Panc1 (cell line): ENCODE measurements around the gene RANBP17. TPM values are rescaled to one million over a fixed set of nuclear protein-coding genes. Genes with fewer than 3 reads are reported as not detected.

Experiments
- ATAC-seq: fragments of 200-7000 bp; cut with Tn5 transposase; 2 replicates; pipeline ENCODE4 v1.9.1; 2020; ENCODE audit warnings: mild to moderate bottlenecking, moderate library complexity
- BruUV-seq: library from RNA; stranded (reverse); fragments of 400-500 nt; replicated peaks from 2 replicates; lab custom pipeline; 2021; lab: Mats Ljungman, UMichigan
- CTCF ChIA-PET: fragments of 300-600 bp; sonication (Branson Sonifier 250); formaldehyde crosslinking; loops from one replicate; lab custom pipeline; 2022; ENCODE audit warnings: antibody characterized with exemption; lab: Charles Lee
- POLR2A ChIA-PET: fragments of 300-600 bp; sonication (Branson Sonifier 250); formaldehyde crosslinking; loops from one replicate; lab custom pipeline; 2022; ENCODE audit warnings: antibody characterized with exemption; lab: Charles Lee
- DNase-seq: peaks from one replicate; pipeline ENCODE4 v3.0.0-alpha.2; 2010; ENCODE audit warnings: low read depth, low spot score
- H3K27ac ChIP-seq: 2 replicates; pipeline ENCODE4 v1.5.1; 2011; ENCODE audit warnings: mild to moderate bottlenecking, low read length, inconsistent platforms
- H3K27me3 ChIP-seq: fragments of 200-500 bp; sonication (Bioruptor generic); 2 replicates; pipeline ENCODE4 v1.6.0; 2014; ENCODE audit warnings: low read length, inconsistent platforms; ENCODE audit not compliant: control insufficient read depth, insufficient read depth
- H3K36me3 ChIP-seq: fragments of 200-500 bp; sonication (Bioruptor generic); 2 replicates; pipeline ENCODE4 v1.5.1; 2014; ENCODE audit warnings: inconsistent platforms, mild to moderate bottlenecking, low read length, moderate library complexity; ENCODE audit not compliant: control insufficient read depth, insufficient read depth
- H3K4me1 ChIP-seq: 2 replicates; pipeline ENCODE4 v1.5.1; 2011; ENCODE audit warnings: inconsistent platforms, mild to moderate bottlenecking, low read length, moderate library complexity; ENCODE audit not compliant: control insufficient read depth, insufficient read depth
- H3K4me3 ChIP-seq, 2 experiments: 2 replicates each; pipeline ENCODE4 v1.5.1; 2011 to 2012; ENCODE audit warnings: low read depth in 2 of 2, low read length in 2 of 2, mild to moderate bottlenecking in 2 of 2, inconsistent platforms in 1 of 2, moderate library complexity in 1 of 2
- H3K9me3 ChIP-seq: fragments of 200-500 bp; sonication (Bioruptor generic); 2 replicates; pipeline ENCODE4 v1.5.1; 2014; ENCODE audit warnings: low read depth, mild to moderate bottlenecking, inconsistent platforms, low read length, moderate library complexity; ENCODE audit not compliant: control insufficient read depth, insufficient read depth
- CTCF ChIP-seq: fragments of 450-650 bp; IDR thresholded peaks from 2 replicates; pipeline ENCODE4 v1.5.1; 2017; ENCODE audit warnings: mild to moderate bottlenecking
- POLR2AphosphoS5 ChIP-seq: IDR thresholded peaks from 2 replicates; pipeline ENCODE4 v1.6.1; 2012; ENCODE audit warnings: mild to moderate bottlenecking, low read depth, low read length, moderate library complexity
- REST ChIP-seq, 2 experiments: IDR thresholded peaks; 2 replicates each; pipeline ENCODE4 v1.6.1; 2011 to 2012; ENCODE audit warnings: low read depth in 2 of 2, control low read depth in 1 of 2, low read length in 1 of 2, mild to moderate bottlenecking in 1 of 2, moderate library complexity in 1 of 2; ENCODE audit not compliant: insufficient read depth in 1 of 2
- SIN3A ChIP-seq: IDR thresholded peaks from 2 replicates; pipeline ENCODE4 v1.6.1; 2012; ENCODE audit warnings: low read depth, mild to moderate bottlenecking, low read length, moderate library complexity, borderline replicate concordance; ENCODE audit not compliant: insufficient read depth
- TCF7L2 ChIP-seq: IDR thresholded peaks from 2 replicates; pipeline ENCODE4 v1.6.1; 2011; ENCODE audit warnings: mild to moderate bottlenecking, low read depth, low read length, inconsistent platforms
- in situ Hi-C: cut with HindIII; loops from 2 replicates; pipeline ENCODE4 v1.10.0; 2016; ENCODE audit warnings: low sequenced_read_pairs, low pct_unique_long_range_greater_than_20kb
- intact Hi-C: fragments of 100-400 bp; cut with micrococcal nuclease; formaldehyde crosslinking; loops from one replicate; pipeline ENCODE4 v1.10.0; 2022; ENCODE audit not compliant: unreplicated experiment
- total RNA-seq: library from RNA; stranded (reverse); gene quantifications from one replicate; pipeline ENCODE4 v1.2.1, GENCODE V29; 2021; ENCODE audit not compliant: unreplicated experiment

RANBP17 gene
- total RNA-seq, 1 experiment from 2014 or later: not detected

- no peak overlapping the region for H3K27ac ChIP-seq
- H3K27me3 ChIP-seq: peaks cover 2% of the 10 kb centered on the region; the same call in 1 of the 2 replicates
- H3K4me1 ChIP-seq: no peaks in the 10 kb centered on the region
- no peaks in the 10 kb centered on the region for H3K36me3 ChIP-seq
- in situ Hi-C loops: no loop called here
- ChIA-PET POLR2A (no interaction called here), CTCF (interaction anchor here (0.6 kb wide), 1 partner anchor 99 kb away, joined by 3 read pairs; no protein-coding TSS in a partner anchor)
- H3K4me3 ChIP-seq: no peak overlapping the region
- no peak for ATAC-seq
- no TSS peak for BruUV-seq
- H3K9me3 ChIP-seq: no peaks in the 10 kb centered on the region
- DNase-seq: no peak
- intact Hi-C loops: no loop called here
- no peak for TF ChIP-seq CTCF
- TF ChIP-seq POLR2AphosphoS5: no peak
- TF ChIP-seq SIN3A: no peak
- TF ChIP-seq TCF7L2: no peak
- no peak for TF ChIP-seq REST (IDR thresholded peaks at IDR 0.05; ENCODE audit: insufficient read depth in 1 of 2, low read depth in 2 of 2, low read length in 1 of 2)
Observed at GRCh38 chr5:171306781-171307591, 445.2 kb downstream of the RANBP17 start.

- no TSS peak for BruUV-seq
- no peaks in the 10 kb centered on the region for H3K36me3 ChIP-seq
- no peaks in the 10 kb centered on the region for H3K9me3 ChIP-seq
- DNase-seq (no peak), ATAC-seq (no peak)
- ChIA-PET CTCF (no interaction called here), POLR2A (no interaction called here)
- in situ Hi-C loops (no loop called here), intact Hi-C loops (no loop called here)
- TF ChIP-seq POLR2AphosphoS5 (no peak), TCF7L2 (no peak), CTCF (no peak), SIN3A (no peak), REST (IDR thresholded peaks at IDR 0.05; ENCODE audit: insufficient read depth in 1 of 2, low read depth in 2 of 2, low read length in 1 of 2) (no peak)
- H3K4me1 ChIP-seq: no peaks in the 10 kb centered on the region
- peak overlapping the region in 1 of 2 experiments; percentile 33; a peak in 1 of 4 replicates for H3K4me3 ChIP-seq
- H3K27ac ChIP-seq: no peak overlapping the region
- peaks cover 2% of the 10 kb centered on the region; the same call in 1 of the 2 replicates for H3K27me3 ChIP-seq
Observed at GRCh38 chr5:171307789-171308452, 446.1 kb downstream of the RANBP17 start.
